DOHH2 (cell line): Measurements from ENCODE around the gene ATG10.
"Not testable (repeated sequence)": the region's sequence is repeated elsewhere in the genome, so short reads cannot be mapped to it uniquely, and the experiment has no call there.

Experiments used
- H3F3A ChIP-seq: fragments of 200-600 bp; sonication (generic), shearing (Covaris generic); 2 replicates; pipeline ENCODE4 v1.6.0; 2016; ENCODE audit warnings: antibody characterized with exemption, mild to moderate bottlenecking; ENCODE audit not compliant: control insufficient read depth, insufficient read depth
- H3K27ac ChIP-seq: fragments of 200-600 bp; sonication (generic); 2 replicates; pipeline ENCODE4 v1.5.1; 2014; ENCODE audit warnings: low read depth, mild to moderate bottlenecking, low read length, moderate library complexity
- H3K27me3 ChIP-seq: fragments of 200-600 bp; sonication (generic); 2 replicates; pipeline ENCODE4 v1.6.1; 2014; ENCODE audit warnings: mild to moderate bottlenecking, low read length, mixed read lengths; ENCODE audit not compliant: control insufficient read depth
- H3K36me3 ChIP-seq: fragments of 200-600 bp; sonication (generic); 2 replicates; pipeline ENCODE4 v1.6.1; 2014; ENCODE audit warnings: mild to moderate bottlenecking, low read length, moderate library complexity, mixed read lengths; ENCODE audit not compliant: control insufficient read depth
- H3K4me1 ChIP-seq: fragments of 200-600 bp; sonication (generic); 2 replicates; pipeline ENCODE4 v1.6.1; 2014; ENCODE audit warnings: mild to moderate bottlenecking, low read length, mixed read lengths; ENCODE audit not compliant: control insufficient read depth
- H3K4me2 ChIP-seq: fragments of 200-600 bp; sonication (generic); 2 replicates; pipeline ENCODE4 v1.6.0; 2014; ENCODE audit warnings: mild to moderate bottlenecking, low read length, moderate library complexity
- H3K4me3 ChIP-seq: fragments of 200-600 bp; sonication (generic); 2 replicates; pipeline ENCODE4 v1.5.1; 2014; ENCODE audit warnings: mild to moderate bottlenecking, low read length, mixed read lengths
- H3K79me2 ChIP-seq: fragments of 200-600 bp; sonication (generic); 2 replicates; pipeline ENCODE4 v1.6.1; 2014; ENCODE audit warnings: mild to moderate bottlenecking, low read length, mixed read lengths; ENCODE audit not compliant: control insufficient read depth
- H3K9me2 ChIP-seq: fragments of 200-600 bp; sonication (generic); replicated peaks from 2 replicates; pipeline ENCODE4 v1.6.1; 2014; ENCODE audit warnings: mild to moderate bottlenecking, low read length, mixed read lengths; ENCODE audit not compliant: control insufficient read depth
- H3K9me3 ChIP-seq: fragments of 200-600 bp; sonication (generic); 2 replicates; pipeline ENCODE4 v1.6.1; 2014; ENCODE audit warnings: antibody characterized with exemption, low read length, mixed read lengths; ENCODE audit not compliant: control insufficient read depth, insufficient read depth
- H4K20me1 ChIP-seq: fragments of 200-600 bp; sonication (generic); 2 replicates; pipeline ENCODE4 v1.6.0; 2014; ENCODE audit warnings: low read depth, mild to moderate bottlenecking, antibody characterized with exemption, low read length, moderate library complexity; ENCODE audit not compliant: control insufficient read depth, insufficient read depth
- EZH2phosphoT487 ChIP-seq: fragments of 200-600 bp; sonication (generic); IDR thresholded peaks from 2 replicates; pipeline ENCODE4 v1.6.1; 2017; ENCODE audit warnings: borderline replicate concordance, mild to moderate bottlenecking, antibody characterized with exemption, low read length, moderate library complexity, mixed read lengths
- TF ChIP-seq, protein P1 (sequence below): fragments of 200-600 bp; sonication (generic); IDR thresholded peaks from one replicate; pipeline ENCODE4 v1.5.1; 2014; ENCODE audit warnings: antibody characterized with exemption, mild to moderate bottlenecking, low read depth, low read length; ENCODE audit not compliant: poor library complexity, severe bottlenecking

The ATG10 gene

DNA sequence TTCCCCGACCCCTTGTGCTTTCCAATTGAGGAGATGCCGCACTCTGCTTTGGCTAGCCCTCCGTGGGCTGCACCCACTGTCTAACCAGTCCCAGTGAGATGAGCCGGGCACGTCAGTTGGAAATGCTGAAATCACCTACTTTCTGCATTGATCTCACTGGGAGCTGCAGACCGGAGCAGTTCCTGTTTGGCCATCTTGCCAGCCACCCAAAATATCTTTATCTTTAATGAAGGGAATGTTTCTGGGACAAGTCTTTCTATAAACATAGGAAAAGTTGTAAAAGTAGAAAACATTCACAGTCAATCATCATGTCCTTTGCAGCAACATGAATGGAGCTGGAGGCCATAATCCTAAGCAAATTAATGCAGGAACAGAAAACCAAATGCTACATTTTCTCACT lies 158.8 kb downstream of the ATG10 start:
- Histone ChIP-seq H3K4me1 (no peaks in the 10 kb centered on the region), H3K9me3 (no peaks in the 10 kb centered on the region), H4K20me1 (no peaks in the 10 kb centered on the region), H3K4me3 (no peak overlapping the region), H3K27me3 (no peaks in the 10 kb centered on the region), H3K4me2 (no peak overlapping the region), H3K36me3 (no peaks in the 10 kb centered on the region), H3K79me2 (no peaks in the 10 kb centered on the region), H3K27ac (no peak overlapping the region), H3F3A (no peaks in the 10 kb centered on the region), H3K9me2 (no peaks in the 10 kb centered on the region)
- TF ChIP-seq, protein P1, sequence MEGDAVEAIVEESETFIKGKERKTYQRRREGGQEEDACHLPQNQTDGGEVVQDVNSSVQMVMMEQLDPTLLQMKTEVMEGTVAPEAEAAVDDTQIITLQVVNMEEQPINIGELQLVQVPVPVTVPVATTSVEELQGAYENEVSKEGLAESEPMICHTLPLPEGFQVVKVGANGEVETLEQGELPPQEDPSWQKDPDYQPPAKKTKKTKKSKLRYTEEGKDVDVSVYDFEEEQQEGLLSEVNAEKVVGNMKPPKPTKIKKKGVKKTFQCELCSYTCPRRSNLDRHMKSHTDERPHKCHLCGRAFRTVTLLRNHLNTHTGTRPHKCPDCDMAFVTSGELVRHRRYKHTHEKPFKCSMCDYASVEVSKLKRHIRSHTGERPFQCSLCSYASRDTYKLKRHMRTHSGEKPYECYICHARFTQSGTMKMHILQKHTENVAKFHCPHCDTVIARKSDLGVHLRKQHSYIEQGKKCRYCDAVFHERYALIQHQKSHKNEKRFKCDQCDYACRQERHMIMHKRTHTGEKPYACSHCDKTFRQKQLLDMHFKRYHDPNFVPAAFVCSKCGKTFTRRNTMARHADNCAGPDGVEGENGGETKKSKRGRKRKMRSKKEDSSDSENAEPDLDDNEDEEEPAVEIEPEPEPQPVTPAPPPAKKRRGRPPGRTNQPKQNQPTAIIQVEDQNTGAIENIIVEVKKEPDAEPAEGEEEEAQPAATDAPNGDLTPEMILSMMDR, result no peak
- no peak for TF ChIP-seq EZH2phosphoT487

DNA sequence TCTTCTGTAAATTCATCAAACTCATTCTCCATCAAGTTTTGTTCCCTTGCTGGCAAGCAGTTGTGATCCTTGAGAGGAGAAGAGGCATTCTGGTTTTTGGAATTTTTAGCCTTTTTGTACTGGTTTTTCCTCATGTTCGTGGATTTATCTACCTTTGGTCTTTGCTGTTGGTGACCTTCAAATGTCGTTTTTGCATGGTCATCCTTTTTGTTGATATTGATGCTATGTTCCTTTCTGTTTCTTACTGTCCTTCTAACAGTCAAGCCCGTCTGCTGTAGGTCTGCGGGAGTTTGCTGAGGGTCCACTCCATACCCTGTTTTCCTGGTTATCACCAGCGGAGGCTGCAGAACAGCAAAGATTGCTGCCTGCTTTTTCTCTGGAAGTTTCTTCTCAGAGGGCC lies 165.4 kb downstream of the ATG10 start:
- Histone ChIP-seq H3K27me3 (no peaks in the 10 kb centered on the region), H3K4me3 (no peak overlapping the region), H3K27ac (no peak overlapping the region), H3K4me1 (no peaks in the 10 kb centered on the region), H3K9me3 (no peaks in the 10 kb centered on the region), H4K20me1 (no peaks in the 10 kb centered on the region), H3F3A (no peaks in the 10 kb centered on the region), H3K36me3 (no peaks in the 10 kb centered on the region), H3K79me2 (no peaks in the 10 kb centered on the region), H3K9me2 (no peaks in the 10 kb centered on the region), H3K4me2 (no peak overlapping the region)
- TF ChIP-seq EZH2phosphoT487, result no peak
- TF ChIP-seq, protein P1, result no peak

DNA sequence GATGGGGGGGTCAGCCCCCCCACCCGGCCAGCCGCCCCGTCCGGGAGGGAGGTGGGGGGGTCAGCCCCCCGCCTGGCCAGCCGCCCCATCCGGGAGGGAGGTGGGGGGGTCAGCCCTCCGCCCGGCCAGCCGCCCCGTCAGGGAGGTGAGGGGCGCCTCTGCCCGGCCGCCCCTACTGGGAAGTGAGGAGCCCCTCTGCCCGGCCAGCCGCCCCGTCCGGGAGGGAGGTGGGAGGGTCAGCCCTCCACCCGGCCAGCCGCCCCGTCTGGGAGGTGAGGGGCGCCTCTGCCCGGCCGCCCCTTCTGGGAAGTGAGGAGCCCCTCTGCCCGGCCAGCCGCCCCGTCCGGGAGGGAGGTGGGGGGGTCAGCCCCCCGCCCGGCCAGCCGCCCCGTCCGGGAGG lies 168.0 kb downstream of the ATG10 start:
- not testable (repeated sequence) for H3K9me2 ChIP-seq, H3F3A ChIP-seq

DNA sequence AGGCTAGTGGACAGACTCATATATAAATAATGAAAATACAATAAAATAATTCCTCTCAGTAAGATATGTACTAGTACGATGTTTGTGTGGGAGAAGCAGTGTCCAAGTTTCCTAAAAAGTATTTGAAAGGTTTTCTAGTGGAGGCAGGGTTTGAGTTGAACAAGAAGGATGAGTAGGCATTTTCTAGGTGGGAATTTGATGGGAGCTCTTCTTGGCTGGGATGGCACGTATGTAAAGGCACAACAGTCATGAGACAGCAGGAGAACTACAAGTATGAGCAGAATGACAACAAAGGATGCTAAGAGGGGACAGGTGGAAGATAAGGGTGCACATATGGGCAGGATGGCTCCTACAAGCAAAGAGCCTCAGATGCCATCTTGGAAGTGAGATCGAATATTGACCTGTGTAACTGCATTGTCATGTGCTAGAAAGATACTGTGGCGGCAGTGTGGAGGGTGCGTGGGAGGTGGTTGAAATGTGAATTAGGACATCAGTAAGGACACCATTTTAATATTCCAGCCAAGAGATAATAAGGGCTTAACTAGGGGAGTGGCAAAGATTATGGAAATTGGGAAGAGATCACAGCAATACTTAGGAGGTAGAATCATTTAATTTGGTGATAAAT lies 170.5 kb downstream of the ATG10 start:
- no peaks in the 10 kb centered on the region for H3K79me2 ChIP-seq
- H3K36me3 ChIP-seq, result no peaks in the 10 kb centered on the region
- no peaks in the 10 kb centered on the region for H4K20me1 ChIP-seq
- no peaks in the 10 kb centered on the region for H3K9me2 ChIP-seq
- H3K27me3 ChIP-seq, result no peaks in the 10 kb centered on the region
- H3K9me3 ChIP-seq, result no peaks in the 10 kb centered on the region
- TF ChIP-seq EZH2phosphoT487, result no peak
- TF ChIP-seq, protein P1, result no peak
- no peak overlapping the region for H3K4me3 ChIP-seq
- no peaks in the 10 kb centered on the region for H3K4me1 ChIP-seq
- no peaks in the 10 kb centered on the region for H3F3A ChIP-seq
- no peak overlapping the region for H3K4me2 ChIP-seq
- H3K27ac ChIP-seq, result no peak overlapping the region

More for the DNA sequence above, 168.0 kb downstream of the ATG10 start:
- not testable (repeated sequence) for H4K20me1 ChIP-seq, H3K4me2 ChIP-seq, H3K27ac ChIP-seq, H3K4me3 ChIP-seq, H3K9me3 ChIP-seq, H3K4me1 ChIP-seq, H3K36me3 ChIP-seq, H3K27me3 ChIP-seq, H3K79me2 ChIP-seq
